Measurements from ENCODE around the gene MATN4. TPM values are rescaled to one million over a fixed set of nuclear protein-coding genes. Genes with fewer than 3 reads are reported as not detected.

MATN4 gene
- total and polyA plus RNA-seq, 2 of the 4 experiments (the other 2 are of a cell fraction): 0.12 TPM; not detected in 1

- BruUV-seq (replicated peaks): no TSS peak
- in situ Hi-C loops (cut with MboI; ENCODE audit: low sequenced_read_pairs) (no loop called here), dilution Hi-C loops (cut with HindIII; ENCODE audit: low sequenced_read_pairs, unreplicated experiment) (no loop called here), intact Hi-C loops (cut with micrococcal nuclease) (no loop called here)
- Histone ChIP-seq H3K4me3 (ENCODE audit: insufficient read depth, low read depth, low read length) (no peak overlapping the region), H2AFZ (replicated peaks; ENCODE audit: low read length, poor library complexity) (no peak overlapping the region), H2BK20ac (ENCODE audit: low read depth, low read length) (no peak overlapping the region), H3K27me3 (ENCODE audit: control insufficient read depth, insufficient read depth, low read length) (peaks cover 7% of the 10 kb centered on the region), H2BK120ac (ENCODE audit: low read depth, low read length) (no peak overlapping the region), H3K36me3 (ENCODE audit: control insufficient read depth, insufficient read depth, low read length) (no peaks in the 10 kb centered on the region), H4K20me1 (ENCODE audit: insufficient read depth, low read length) (no peaks in the 10 kb centered on the region), H3K18ac (ENCODE audit: low read depth, low read length) (no peak overlapping the region), H2BK15ac (ENCODE audit: low read depth, low read length) (no peak overlapping the region), H3K79me1 (ENCODE audit: low read depth in 1 of 2, low read length in 2 of 2) (no peaks in the 10 kb centered on the region), H2AK5ac (ENCODE audit: low read depth, low read length) (no peak overlapping the region), H4K8ac (ENCODE audit: low read depth in 2 of 2, low read length in 2 of 2) (no peak overlapping the region), H2AK9ac (replicated peaks; ENCODE audit: low read depth, low read length, poor library complexity) (no peak overlapping the region), H3K4me1 (ENCODE audit: control insufficient read depth, insufficient read depth, low read length) (no peaks in the 10 kb centered on the region), H3K9me1 (ENCODE audit: insufficient read depth, low read length) (no peaks in the 10 kb centered on the region), H3K23ac (ENCODE audit: low read depth, low read length) (no peak overlapping the region), H3K14ac (replicated peaks; ENCODE audit: low read depth, low read length) (no peak overlapping the region), H3K56ac (ENCODE audit: extremely low read depth, insufficient read depth, low read length) (no peak overlapping the region), H4K91ac (ENCODE audit: insufficient read depth, low read depth, low read length) (no peak overlapping the region), H2BK5ac (ENCODE audit: low read depth, low read length, poor library complexity, severe bottlenecking) (no peak overlapping the region), H3K4me2 (ENCODE audit: low read depth, low read length) (no peak overlapping the region), H3K9ac (ENCODE audit: low read depth, low read length) (no peak overlapping the region), H3K27ac (ENCODE audit: insufficient read depth, low read length) (no peak overlapping the region), H4K5ac (ENCODE audit: low read depth, low read length) (no peak overlapping the region), H3K9me3 (ENCODE audit: control insufficient read depth, insufficient read depth, low read length) (no peaks in the 10 kb centered on the region), H3K4ac (ENCODE audit: low read depth, low read length) (no peak overlapping the region)
- no CpG with 5 or more reads among the region's 2 CpGs for WGBS, 2 experiments (ENCODE audit: extremely low coverage in 2 of 2, insufficient read length in 1 of 2)
- ATAC-seq (ENCODE audit: low read depth): no peak
- CTCF ChIA-PET: interaction anchor here (0.6 kb wide), 1 partner anchor 95 kb away, joined by 3 read pairs; no protein-coding TSS in a partner anchor
- TF ChIP-seq NFE2L2 (IDR thresholded peaks at IDR 0.05; ENCODE audit: low read depth, low read length): no peak
- no peak for TF ChIP-seq MAZ (IDR thresholded peaks at IDR 0.05; ENCODE audit: borderline replicate concordance, low read depth, low read length)
- DNase-seq: no peak
- POLR2A ChIA-PET (ENCODE audit: unreplicated experiment): no interaction called here
These were observed 49.4 kb downstream of the MATN4 start for GRCh38 chr20:45258664-45259063.

Measured in IMR-90 (cell line).